ENCODE measurements around the gene CFLAR. TPM values are rescaled to one million over a fixed set of nuclear protein-coding genes. Genes with fewer than 3 reads are reported as not detected.

CFLAR gene
- total RNA-seq, 1 donor from 2014 or later: 457 TPM

- intact Hi-C loops (cut with micrococcal nuclease): no loop called here
- Mint-ChIP-seq H3K27ac (no peak overlapping the region), H3K36me3 (ENCODE audit: low read depth) (peaks cover 35% of the 10 kb centered on the region), H3K4me1 (ENCODE audit: low read depth) (peaks cover 60% of the 10 kb centered on the region), H3K9me3 (no peaks in the 10 kb centered on the region), H3K4me3 (no peak overlapping the region), H3K27me3 (ENCODE audit: insufficient read depth) (no peaks in the 10 kb centered on the region)
- DNase-seq (ENCODE audit: low spot score): no peak
Measured at GRCh38 chr2:201219328-201220096, 103.5 kb downstream of the CFLAR start.

DNA sequence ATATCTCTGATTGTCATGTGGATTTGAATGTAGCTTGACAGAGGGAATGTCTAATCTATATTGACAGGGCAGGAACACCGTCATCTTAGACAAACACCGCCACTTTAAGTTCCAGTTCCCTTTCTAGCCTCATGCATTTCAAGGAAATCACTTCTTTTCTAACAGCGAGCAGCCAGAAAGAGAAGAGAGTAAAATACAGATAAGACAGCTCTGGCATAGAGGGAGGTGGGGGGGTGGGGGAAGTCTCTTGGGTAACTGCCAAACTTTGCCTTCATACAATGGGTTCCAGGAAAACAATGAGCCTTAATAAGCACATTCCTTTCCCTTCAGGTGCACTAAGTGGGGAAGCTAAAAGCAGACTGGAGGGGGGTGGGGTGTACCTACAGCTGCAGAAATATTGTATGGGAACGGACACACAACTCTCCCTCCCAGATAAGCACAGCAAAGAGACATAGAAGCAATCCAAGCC is 104.2 kb downstream of the CFLAR start:
- H3K27me3 Mint-ChIP-seq (ENCODE audit: insufficient read depth): no peaks in the 10 kb centered on the region
- peaks cover 37% of the 10 kb centered on the region for H3K36me3 Mint-ChIP-seq (ENCODE audit: low read depth)
- intact Hi-C loops (cut with micrococcal nuclease): no loop called here
- no peak overlapping the region for H3K4me3 Mint-ChIP-seq
- no peak overlapping the region for H3K27ac Mint-ChIP-seq
- peaks cover 62% of the 10 kb centered on the region for H3K4me1 Mint-ChIP-seq (ENCODE audit: low read depth)
- no peak for DNase-seq (ENCODE audit: low spot score)
- H3K9me3 Mint-ChIP-seq: no peaks in the 10 kb centered on the region

GRCh38 chr2:201223089-201224073 is 107.4 kb downstream of the CFLAR start:
- Mint-ChIP-seq H3K4me1 (ENCODE audit: low read depth) (peaks cover 57% of the 10 kb centered on the region), H3K27me3 (ENCODE audit: insufficient read depth) (no peaks in the 10 kb centered on the region), H3K36me3 (ENCODE audit: low read depth) (peaks cover 23% of the 10 kb centered on the region), H3K4me3 (no peak overlapping the region), H3K9me3 (no peaks in the 10 kb centered on the region), H3K27ac (peak overlapping the region; percentile 61)
- intact Hi-C loops (cut with micrococcal nuclease): no loop called here
- DNase-seq (ENCODE audit: low spot score): no peak

Other genes starting within 250 kb of the CFLAR start
- gene PPIL3, start 227.1 kb upstream of the CFLAR start, total RNA-seq: 44.2 TPM in 2 replicates
- gene NIF3L1, start 226.8 kb upstream of the CFLAR start, total RNA-seq: 26.6 and 27.3 TPM in 2 replicates
- gene ORC2, start 152.5 kb upstream of the CFLAR start, total RNA-seq: 63.1 and 63.3 TPM in 2 replicates
- 26.1 and 29.4 TPM in 2 replicates for gene HYCC2, start 44.5 kb upstream of the CFLAR start, total RNA-seq
- gene NDUFB3, start 44.2 kb upstream of the CFLAR start, total RNA-seq: 105 and 121 TPM in 2 replicates
- 13.5 and 15.7 TPM in 2 replicates for gene CASP10, start 67.0 kb downstream of the CFLAR start, total RNA-seq
- gene CASP8, start 144.4 kb downstream of the CFLAR start, total RNA-seq: 40.5 and 40.6 TPM in 2 replicates
- gene FLACC1, start 241.2 kb downstream of the CFLAR start, total RNA-seq: 0.23 and 1.1 TPM in 2 replicates